HG03108 (cell line): Measurements from ENCODE around the gene GRM7.

ENCODE experiments used
- ATAC-seq: cut with Tn5 transposase; IDR thresholded peaks from one replicate; pipeline ENCODE4 v1.9.1; 2021; ENCODE audit warnings: moderate library complexity; ENCODE audit not compliant: unreplicated experiment

GRM7 gene

DNA sequence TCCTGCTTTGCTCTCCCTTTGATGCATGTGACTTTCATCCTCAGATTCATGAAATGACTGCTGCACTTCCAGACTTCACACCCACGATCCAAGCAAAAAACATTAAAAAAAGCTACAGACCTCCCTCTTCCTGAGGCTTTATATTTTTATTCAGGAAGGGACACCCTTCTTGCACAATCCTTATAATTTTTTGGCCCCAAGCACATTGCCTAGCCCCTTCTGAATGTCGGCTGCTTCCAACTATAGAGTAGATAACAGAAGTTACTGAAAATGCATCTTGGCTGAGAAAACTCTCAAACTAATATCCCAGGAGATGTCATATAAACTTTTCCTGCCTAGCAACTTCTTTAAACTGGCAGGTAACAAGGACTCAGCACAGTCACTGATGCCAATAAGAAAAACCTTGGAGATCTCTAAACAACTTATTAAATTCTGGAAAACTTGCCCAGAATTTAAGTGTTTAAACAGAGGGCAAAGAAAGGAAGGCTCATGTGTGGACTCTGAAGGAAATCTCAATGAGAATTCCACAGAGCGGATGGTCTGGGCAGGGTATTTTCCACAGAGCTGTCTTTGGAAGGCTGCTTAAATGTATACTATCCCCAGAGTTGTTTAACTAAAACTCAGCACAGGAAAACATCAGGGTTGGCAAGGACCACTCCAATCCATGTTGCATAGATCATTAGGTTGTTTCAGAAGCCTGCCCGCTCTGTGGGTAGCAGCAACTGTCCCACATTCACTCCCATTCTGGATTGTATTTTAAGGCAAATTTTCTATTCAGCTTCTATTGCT is 893.9 kb downstream of the GRM7 start:
- ATAC-seq: no peak

DNA sequence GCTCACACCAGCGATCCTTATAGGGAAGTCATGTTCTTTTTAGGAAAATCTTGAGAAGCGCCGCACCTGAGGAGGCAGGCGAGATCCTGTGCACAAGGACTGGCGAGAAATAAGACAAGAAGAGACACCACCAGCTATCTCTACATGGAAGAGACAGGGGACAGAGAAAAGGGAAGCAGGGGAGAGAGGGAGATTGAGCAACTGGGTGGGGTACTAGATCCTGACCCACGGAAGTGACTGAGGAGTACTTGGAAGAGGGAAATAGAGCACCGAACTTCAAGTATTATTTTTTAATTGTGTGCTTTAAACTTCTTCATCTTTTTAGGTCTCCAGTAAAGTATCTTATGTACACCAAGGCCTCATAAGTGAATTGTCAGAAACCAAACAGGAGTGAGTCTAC is 898.7 kb downstream of the GRM7 start:
- no peak for ATAC-seq

DNA sequence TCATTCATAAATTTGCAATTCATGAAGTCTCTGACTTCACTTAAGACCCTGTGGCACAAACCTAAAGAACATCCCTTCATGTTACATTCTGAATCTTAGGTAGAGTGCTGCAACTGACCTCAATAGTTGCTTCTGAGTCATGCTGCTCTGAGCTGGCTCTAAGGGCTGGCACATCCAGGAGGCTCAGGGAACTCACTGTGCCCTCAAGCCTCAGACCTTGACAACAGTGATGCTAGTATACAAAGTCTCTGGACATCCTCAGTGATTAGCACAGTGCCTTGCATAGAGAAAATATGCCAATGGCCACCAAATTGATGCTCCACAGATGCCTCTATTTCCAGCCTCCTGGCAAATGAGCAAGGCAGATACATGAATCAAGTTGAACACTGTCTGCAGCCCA is 899.8 kb downstream of the GRM7 start:
- ATAC-seq: no peak

DNA sequence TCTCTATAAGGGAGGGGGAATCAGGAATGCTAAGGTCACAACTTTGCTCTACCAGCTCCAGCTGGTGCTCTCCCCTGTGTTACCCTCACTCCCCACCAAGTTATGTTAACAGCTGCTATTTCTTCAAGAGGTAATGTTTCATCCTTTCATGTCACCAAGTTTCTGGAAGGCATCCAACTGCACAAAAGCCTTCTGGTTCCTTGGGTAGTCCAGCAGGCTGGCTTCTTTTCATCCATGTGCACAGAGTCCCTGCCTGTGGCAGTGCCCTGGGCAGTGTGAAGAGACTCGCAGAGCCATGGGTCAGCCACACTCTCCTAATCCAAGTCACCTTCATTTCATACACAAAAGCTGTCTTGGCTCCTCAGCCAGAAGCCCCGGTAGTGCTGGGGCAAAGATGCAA is 903.2 kb downstream of the GRM7 start:
- no peak for ATAC-seq

DNA sequence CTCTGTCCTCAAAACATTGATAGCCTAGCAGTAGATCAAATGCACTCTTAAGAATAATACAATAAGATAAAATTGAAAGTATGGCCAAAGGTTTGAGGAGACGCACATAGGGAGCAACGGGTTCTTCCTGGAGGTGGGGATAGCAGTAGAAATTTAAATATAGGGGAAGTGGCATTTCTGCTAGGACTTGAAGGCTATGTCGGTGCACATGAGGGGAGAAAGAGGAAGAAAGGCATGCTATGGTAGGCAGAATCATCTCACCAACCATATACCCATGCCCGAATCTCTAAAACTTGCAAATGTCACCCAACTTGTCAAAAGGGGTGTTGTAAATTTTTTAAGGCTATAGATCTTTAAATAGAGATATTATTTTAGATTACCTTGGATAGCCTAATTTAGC is 905.6 kb downstream of the GRM7 start:
- no peak for ATAC-seq

DNA sequence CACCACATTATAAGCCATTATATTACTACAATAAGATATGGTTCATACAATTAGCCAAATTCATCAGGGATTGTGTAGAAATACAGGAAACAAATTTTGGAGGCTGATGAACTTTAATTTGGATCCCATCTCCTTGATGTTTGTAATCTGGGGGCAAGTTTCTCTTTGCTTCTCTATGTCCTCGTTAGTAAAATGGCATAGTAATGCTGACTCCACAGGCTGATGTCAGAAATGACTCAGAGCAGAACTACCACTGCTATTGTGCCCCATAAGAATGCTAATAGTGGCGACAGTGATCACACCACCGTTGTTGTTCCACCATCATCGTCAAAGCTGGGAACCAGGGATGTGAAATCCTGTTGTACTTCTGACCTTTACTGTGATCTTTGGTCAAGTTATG is 918.4 kb downstream of the GRM7 start:
- ATAC-seq: no peak

DNA sequence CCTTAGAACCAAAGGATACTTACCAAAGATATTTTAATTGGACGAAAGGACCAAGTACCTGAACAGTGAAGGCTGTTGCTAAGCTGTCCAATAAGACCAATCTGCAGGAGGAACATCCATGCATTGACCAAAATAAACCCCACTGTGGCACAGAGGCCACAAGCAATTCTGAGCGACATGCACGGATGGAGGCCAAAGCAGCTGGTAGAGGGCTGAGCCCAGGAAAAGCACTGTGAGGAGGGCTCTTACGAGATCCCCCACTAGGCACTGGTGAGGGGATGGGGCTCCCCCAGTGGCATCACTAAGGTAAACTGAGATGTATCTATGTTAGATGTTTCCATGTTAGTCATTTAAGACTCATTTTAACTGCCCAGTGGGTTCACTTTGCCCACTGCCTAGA is 920.5 kb downstream of the GRM7 start:
- no peak for ATAC-seq

DNA sequence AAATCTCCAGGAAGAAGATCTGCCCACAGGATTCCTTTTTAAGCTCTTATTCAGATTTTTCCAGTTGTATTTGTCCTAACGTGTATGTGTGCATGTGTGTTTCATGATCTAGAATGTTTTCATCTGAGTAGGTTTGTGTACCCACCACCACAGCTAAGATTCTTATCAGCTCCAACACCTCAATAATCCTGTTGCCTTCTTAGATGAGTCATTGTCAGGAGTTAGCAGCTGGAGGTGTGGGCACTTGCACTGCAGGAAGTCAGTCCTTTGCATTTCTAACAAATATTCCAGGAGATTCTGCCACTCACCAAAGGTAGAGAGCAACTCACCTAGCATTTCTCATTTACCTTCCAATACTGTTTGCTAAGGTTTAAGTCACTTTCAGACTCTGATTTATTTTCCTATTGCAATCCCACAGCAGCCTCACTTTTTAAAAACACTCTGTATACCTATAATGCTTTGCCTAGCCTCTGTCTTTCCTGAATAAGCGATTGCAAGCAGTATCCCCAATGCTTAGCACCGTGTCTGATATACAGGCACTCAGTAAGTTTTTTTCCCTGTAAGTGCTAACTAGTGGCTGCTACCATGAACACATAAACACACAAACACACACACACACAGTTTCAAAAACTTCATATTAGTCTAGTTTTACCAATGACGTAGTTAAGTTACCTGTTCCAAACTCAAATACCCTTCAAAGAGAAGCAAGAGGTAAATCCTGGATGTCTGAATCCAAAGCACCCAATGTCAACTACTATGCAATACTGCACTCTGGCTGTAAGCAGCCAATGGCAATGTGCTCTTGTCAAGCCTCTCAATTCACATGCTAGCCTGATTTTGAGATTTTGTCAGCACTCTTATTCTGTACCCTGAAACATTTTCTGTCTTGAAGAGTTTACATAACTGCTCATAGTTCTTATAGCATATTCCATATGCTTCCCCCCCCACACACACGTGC is 927.2 kb downstream of the GRM7 start:
- no peak for ATAC-seq

DNA sequence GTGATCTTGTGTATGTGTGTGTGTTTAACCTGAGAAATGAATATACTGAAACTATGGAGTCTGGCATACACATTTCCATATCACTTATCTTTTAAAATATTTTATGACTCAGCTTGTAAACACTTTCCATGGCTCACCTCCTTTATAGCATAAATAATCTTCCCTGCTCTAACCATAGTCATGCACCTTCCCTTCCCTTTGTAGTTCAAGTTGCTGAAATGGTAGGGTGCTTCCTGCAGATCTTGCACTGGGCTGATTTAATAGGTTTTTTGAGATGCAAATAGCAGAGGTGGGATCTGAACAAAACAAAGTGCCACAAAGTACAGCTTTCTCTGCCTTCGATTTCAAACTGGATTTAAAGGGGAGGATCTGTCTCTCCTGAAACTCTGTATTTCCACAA is 928.0 kb downstream of the GRM7 start:
- ATAC-seq: no peak

DNA sequence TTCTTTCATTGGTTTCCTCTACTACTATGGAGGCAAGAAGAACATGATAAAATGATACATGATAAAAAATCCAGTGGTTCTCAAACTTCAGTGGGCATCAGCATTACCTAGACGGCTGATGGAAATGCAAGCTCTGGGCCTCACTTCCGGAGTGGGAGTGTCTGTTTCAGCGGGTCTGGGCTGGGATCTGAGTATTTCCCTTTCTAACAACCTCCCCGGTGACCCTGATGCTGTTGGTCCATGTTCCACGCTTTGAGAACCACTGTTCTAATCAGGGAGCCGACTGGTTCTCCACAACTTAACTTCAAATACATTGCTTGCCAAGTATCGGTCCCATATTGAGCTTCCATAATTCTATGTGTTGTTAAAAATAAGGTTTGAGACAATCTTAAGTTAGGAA is 928.4 kb downstream of the GRM7 start:
- no peak for ATAC-seq

DNA sequence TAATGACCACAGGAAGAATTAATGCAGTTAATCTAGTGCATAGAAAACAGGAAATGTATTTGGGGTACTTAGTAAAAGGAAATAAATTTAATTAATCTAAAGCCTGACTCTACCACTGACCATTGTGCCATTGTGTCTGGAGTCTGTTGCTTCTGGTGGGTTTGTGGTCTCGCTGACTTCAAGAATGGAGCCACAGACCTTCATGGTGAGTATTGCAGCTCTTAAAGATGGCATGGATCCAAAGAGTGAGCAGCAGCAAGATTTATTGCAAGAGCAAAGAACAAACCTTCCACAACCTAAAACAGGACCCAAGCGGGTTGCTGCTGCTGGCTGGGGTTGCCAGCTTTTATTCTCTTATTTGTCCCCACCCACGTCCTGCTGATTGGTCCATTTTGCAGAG is 929.2 kb downstream of the GRM7 start:
- ATAC-seq: no peak
